ENCODE measurements around the gene ADRA1B. TPM values are rescaled to one million over a fixed set of nuclear protein-coding genes. Genes with fewer than 3 reads are reported as not detected.

The ADRA1B gene
- total RNA-seq, 4 donors from 2014 or later = 0.67 to 5.3 (median 3.0) TPM

DNA sequence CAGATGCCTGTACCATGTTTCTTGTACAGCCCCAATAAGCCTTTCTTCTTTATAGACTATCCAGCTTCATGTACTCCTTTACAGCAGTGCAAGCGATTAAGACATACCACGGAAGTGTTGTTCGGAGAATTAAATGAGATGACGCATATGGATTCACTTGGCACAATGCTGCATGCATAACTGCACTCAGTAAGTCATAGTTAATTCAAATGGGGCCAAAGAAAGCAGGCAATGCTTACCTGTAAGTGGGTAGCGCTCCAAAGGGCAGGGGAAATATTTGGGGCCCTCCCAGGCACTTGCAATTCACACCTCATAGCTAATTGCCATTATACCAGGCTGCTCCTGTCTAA lies 7.7 kb upstream of the ADRA1B start:
- H3K9me3 ChIP-seq = no peaks in the 10 kb centered on the region
- peaks cover 41% of the 10 kb centered on the region for H3K27me3 ChIP-seq
- H3K36me3 ChIP-seq = no peaks in the 10 kb centered on the region
- H3K4me3 ChIP-seq = no peak overlapping the region
- H3K4me1 ChIP-seq = peaks cover 0 to 11% (median 4%) of the 10 kb centered on the region in 3 donors
- no peak overlapping the region for H3K27ac ChIP-seq
- no peak for TF ChIP-seq POLR2A (IDR thresholded peaks at IDR 0.05)
- no peak for TF ChIP-seq CTCF (IDR thresholded peaks at IDR 0.05)
- TF ChIP-seq EP300 (IDR thresholded peaks at IDR 0.05) = no peak
- no peak for TF ChIP-seq POLR2AphosphoS5 (IDR thresholded peaks at IDR 0.05)
- 59 to 63% methylated on average over 5 of the region's 5 CpGs for WGBS, 2 donors (ENCODE audit: low coverage in 1 of 2)
- no peak for ATAC-seq

DNA sequence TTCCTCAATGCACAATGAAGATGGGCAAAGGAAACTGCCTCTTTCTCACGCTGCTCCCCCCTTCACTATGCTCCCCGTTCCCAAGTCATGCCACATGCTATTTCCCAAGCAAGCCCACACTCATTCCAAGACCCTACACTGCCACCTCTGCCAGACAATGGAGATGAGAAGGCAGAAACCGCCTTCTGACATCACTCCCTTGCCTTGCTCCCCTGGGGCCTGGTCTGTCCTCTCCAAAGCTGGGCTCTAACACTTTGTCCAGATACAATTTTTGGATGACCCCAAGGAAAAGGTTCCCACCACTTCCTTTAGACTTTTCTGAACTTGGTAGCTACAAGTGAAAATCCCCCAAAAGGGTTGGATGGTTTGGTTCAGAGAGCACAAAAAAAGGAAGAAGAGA lies 7.2 kb upstream of the ADRA1B start:
- TF ChIP-seq EP300 (IDR thresholded peaks at IDR 0.05) (no peak), POLR2A (IDR thresholded peaks at IDR 0.05) (no peak), POLR2AphosphoS5 (IDR thresholded peaks at IDR 0.05) (no peak), CTCF (IDR thresholded peaks at IDR 0.05) (no peak)
- no peak overlapping the region for H3K27ac ChIP-seq

DNA sequence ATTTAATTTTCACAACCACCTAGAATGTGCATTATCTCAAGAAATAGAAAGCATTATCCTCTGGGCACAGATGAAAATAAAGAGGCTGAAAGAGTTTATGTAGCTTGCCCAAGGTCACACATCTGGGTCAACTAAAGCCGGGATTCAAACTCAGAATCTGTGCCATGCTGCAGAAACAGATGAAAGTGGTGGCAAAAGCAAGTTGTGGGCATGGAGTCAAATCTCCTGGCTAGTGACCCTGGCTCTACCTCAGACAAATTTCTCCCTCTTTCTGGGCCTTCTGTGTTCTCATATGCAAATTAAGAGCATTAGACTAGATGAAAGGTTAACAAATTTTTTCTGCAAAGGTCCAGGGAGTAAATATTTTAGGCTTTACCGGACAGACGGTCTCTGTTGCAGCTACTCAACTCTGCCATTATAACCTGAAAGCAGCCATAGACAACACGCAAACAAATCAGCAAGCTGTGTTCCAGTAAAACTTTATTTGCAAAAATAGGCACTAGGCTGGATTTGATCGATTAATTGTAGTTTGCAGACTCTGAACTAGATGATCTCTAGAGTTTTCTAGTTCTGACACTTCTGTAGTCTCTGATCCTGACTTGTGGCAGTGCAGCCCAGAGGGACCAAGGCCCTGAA lies 6.0 kb upstream of the ADRA1B start:
- H3K27me3 ChIP-seq = peaks cover 49% of the 10 kb centered on the region
- 77 to 81% methylated on average over 2 to 3 of the region's 5 CpGs for WGBS, 2 donors (ENCODE audit: low coverage in 1 of 2)
- no peak overlapping the region for H3K27ac ChIP-seq
- H3K4me3 ChIP-seq = no peak overlapping the region
- no peaks in the 10 kb centered on the region for H3K36me3 ChIP-seq
- H3K9me3 ChIP-seq = no peaks in the 10 kb centered on the region
- H3K4me1 ChIP-seq = peaks cover 0 to 11% (median 9%) of the 10 kb centered on the region in 3 donors
- TF ChIP-seq CTCF (IDR thresholded peaks at IDR 0.05) (no peak), POLR2AphosphoS5 (IDR thresholded peaks at IDR 0.05) (no peak), POLR2A (IDR thresholded peaks at IDR 0.05) (no peak), EP300 (IDR thresholded peaks at IDR 0.05) (no peak)
- no peak for ATAC-seq

More for the DNA sequence above, 7.2 kb upstream of the ADRA1B start:
- no peaks in the 10 kb centered on the region for H3K36me3 ChIP-seq
- ATAC-seq = no peak
- peaks cover 0 to 11% (median 9%) of the 10 kb centered on the region in 3 donors for H3K4me1 ChIP-seq
- no peak overlapping the region for H3K4me3 ChIP-seq
- 63 to 100% methylated on average over 1 to 3 of the region's 3 CpGs for WGBS, 2 donors (ENCODE audit: low coverage in 1 of 2)
- peaks cover 41% of the 10 kb centered on the region for H3K27me3 ChIP-seq
- no peaks in the 10 kb centered on the region for H3K9me3 ChIP-seq

GRCh38 chr5:159910843-159911229 lies 5.4 kb upstream of the ADRA1B start:
- Histone ChIP-seq H3K36me3 (no peaks in the 10 kb centered on the region), H3K9me3 (no peaks in the 10 kb centered on the region), H3K27me3 (peaks cover 52% of the 10 kb centered on the region), H3K27ac (no peak overlapping the region), H3K4me1 (peaks cover 0 to 15% (median 9%) of the 10 kb centered on the region in 3 donors), H3K4me3 (no peak overlapping the region)
- TF ChIP-seq POLR2AphosphoS5 (IDR thresholded peaks at IDR 0.05) = no peak
- WGBS, 2 donors (ENCODE audit: low coverage in 1 of 2) = 62% methylated on average over 2 of the region's 2 CpGs; no CpG with 5 or more reads in 1 of the 2 donors
- no peak for ATAC-seq

DNA sequence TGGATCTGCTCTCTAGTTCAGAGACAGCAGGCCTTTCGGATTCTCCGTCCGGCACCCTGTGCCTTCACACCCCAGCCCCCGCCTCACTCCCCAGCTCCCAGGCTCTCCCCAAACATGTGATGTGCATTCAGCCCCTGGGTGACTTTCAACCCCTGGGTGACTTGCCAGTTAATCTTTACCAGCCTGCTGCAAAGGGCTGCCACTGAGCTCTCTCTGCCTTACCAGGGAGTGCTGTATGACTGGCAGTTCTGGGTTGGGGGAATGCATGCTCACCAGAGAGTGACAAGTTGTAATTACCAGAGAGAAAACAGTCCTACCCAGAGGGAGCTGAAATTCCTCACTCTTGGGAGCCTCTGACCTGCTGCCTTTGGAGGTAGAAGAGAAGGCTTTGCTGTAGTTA lies 4.9 kb upstream of the ADRA1B start:
- no peaks in the 10 kb centered on the region for H3K36me3 ChIP-seq
- 100% methylated on average over 1 of the region's 4 CpGs; no CpG with 5 or more reads in 1 of the 2 donors for WGBS, 2 donors (ENCODE audit: low coverage in 1 of 2)
- H3K27me3 ChIP-seq = peaks cover 57% of the 10 kb centered on the region
- no peak overlapping the region for H3K27ac ChIP-seq
- peaks cover 0 to 20% (median 9%) of the 10 kb centered on the region in 3 donors for H3K4me1 ChIP-seq
- TF ChIP-seq CTCF (IDR thresholded peaks at IDR 0.05) (no peak), POLR2A (IDR thresholded peaks at IDR 0.05) (no peak), EP300 (IDR thresholded peaks at IDR 0.05) (no peak), POLR2AphosphoS5 (IDR thresholded peaks at IDR 0.05) (no peak)
- ATAC-seq = no peak
- no peak overlapping the region for H3K4me3 ChIP-seq
- H3K9me3 ChIP-seq = no peaks in the 10 kb centered on the region
